ENCODE measurements around the gene VSTM4. TPM values are rescaled to one million over a fixed set of nuclear protein-coding genes. Genes with fewer than 3 reads are reported as not detected.

VSTM4 gene
- total RNA-seq, 1 experiment from 2014 or later, result 0.07 TPM

DNA sequence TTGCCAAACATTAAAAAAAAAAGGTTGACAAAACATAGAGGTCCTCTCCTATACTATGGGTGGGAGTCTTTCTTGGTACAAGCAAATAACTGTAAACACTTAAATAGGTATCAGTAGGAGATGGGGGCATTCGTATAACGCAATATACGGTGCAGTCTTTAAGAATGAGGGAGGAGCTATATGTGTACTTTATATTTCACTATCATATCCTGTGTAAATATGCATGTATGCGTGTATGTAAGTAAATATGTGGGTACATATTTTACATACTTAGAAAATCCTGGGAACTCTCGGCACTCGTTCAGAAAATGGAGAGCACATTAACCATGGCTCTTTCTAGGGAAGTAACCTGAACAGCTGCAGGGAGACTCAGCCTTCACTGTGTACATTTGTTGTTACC lies 93.6 kb downstream of the VSTM4 start:
- no peaks in the 10 kb centered on the region for H3K4me1 ChIP-seq (ENCODE audit: control insufficient read depth in 1 of 2, insufficient read depth in 2 of 2, low read length in 2 of 2)
- CTCF ChIA-PET, result no interaction called here
- no peak overlapping the region for H3K4me3 ChIP-seq (replicated peaks in 1 of 2; ENCODE audit: low read depth in 1 of 2, low read length in 2 of 2)
- peaks cover 57% of the 10 kb centered on the region for H3K27me3 ChIP-seq (ENCODE audit: insufficient read depth, low read length)
- no peaks in the 10 kb centered on the region for H3K36me3 ChIP-seq (ENCODE audit: control insufficient read depth in 1 of 2, insufficient read depth in 2 of 2, low read length in 2 of 2)
- H3K9me3 ChIP-seq (ENCODE audit: control insufficient read depth in 1 of 2, insufficient read depth in 1 of 2, low read depth in 1 of 2, low read length in 2 of 2), result no peaks in the 10 kb centered on the region
- TF ChIP-seq SIN3A (IDR thresholded peaks at IDR 0.05; ENCODE audit: low read depth) (no peak), EGR1 (IDR thresholded peaks at IDR 0.05; ENCODE audit: low read depth) (no peak), CEBPB (IDR thresholded peaks at IDR 0.05; ENCODE audit: low read depth) (no peak), CBX3 (IDR thresholded peaks at IDR 0.05; ENCODE audit: low read depth) (no peak), ZNF274 (IDR thresholded peaks at IDR 0.05; ENCODE audit: low read depth, low read length) (no peak), TCF7L2 (IDR thresholded peaks at IDR 0.05; ENCODE audit: borderline replicate concordance, extremely low read depth, insufficient read depth, insufficient read length) (no peak), SRF (IDR thresholded peaks at IDR 0.05; ENCODE audit: low read depth) (no peak), EZH2phosphoT487 (IDR thresholded peaks at IDR 0.05; ENCODE audit: borderline replicate concordance) (no peak), POLR2A (IDR thresholded peaks at IDR 0.05; ENCODE audit: borderline replicate concordance, extremely low read depth, insufficient read depth, insufficient read length) (no peak), SP1 (IDR thresholded peaks at IDR 0.05; ENCODE audit: low read depth) (no peak), FOSL1 (IDR thresholded peaks at IDR 0.05; ENCODE audit: low read depth) (no peak), JUND (IDR thresholded peaks at IDR 0.05) (no peak), ELF1 (IDR thresholded peaks at IDR 0.05; ENCODE audit: borderline replicate concordance, low read depth) (no peak), EZH2 (IDR thresholded peaks at IDR 0.05) (no peak)
- TF ChIP-seq, protein P1, sequence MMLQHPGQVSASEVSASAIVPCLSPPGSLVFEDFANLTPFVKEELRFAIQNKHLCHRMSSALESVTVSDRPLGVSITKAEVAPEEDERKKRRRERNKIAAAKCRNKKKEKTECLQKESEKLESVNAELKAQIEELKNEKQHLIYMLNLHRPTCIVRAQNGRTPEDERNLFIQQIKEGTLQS (IDR thresholded peaks at IDR 0.05), result no peak
- TF ChIP-seq, protein P2, sequence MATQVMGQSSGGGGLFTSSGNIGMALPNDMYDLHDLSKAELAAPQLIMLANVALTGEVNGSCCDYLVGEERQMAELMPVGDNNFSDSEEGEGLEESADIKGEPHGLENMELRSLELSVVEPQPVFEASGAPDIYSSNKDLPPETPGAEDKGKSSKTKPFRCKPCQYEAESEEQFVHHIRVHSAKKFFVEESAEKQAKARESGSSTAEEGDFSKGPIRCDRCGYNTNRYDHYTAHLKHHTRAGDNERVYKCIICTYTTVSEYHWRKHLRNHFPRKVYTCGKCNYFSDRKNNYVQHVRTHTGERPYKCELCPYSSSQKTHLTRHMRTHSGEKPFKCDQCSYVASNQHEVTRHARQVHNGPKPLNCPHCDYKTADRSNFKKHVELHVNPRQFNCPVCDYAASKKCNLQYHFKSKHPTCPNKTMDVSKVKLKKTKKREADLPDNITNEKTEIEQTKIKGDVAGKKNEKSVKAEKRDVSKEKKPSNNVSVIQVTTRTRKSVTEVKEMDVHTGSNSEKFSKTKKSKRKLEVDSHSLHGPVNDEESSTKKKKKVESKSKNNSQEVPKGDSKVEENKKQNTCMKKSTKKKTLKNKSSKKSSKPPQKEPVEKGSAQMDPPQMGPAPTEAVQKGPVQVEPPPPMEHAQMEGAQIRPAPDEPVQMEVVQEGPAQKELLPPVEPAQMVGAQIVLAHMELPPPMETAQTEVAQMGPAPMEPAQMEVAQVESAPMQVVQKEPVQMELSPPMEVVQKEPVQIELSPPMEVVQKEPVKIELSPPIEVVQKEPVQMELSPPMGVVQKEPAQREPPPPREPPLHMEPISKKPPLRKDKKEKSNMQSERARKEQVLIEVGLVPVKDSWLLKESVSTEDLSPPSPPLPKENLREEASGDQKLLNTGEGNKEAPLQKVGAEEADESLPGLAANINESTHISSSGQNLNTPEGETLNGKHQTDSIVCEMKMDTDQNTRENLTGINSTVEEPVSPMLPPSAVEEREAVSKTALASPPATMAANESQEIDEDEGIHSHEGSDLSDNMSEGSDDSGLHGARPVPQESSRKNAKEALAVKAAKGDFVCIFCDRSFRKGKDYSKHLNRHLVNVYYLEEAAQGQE (IDR thresholded peaks at IDR 0.05; ENCODE audit: low read depth), result no peak
- TF ChIP-seq, protein P3, sequence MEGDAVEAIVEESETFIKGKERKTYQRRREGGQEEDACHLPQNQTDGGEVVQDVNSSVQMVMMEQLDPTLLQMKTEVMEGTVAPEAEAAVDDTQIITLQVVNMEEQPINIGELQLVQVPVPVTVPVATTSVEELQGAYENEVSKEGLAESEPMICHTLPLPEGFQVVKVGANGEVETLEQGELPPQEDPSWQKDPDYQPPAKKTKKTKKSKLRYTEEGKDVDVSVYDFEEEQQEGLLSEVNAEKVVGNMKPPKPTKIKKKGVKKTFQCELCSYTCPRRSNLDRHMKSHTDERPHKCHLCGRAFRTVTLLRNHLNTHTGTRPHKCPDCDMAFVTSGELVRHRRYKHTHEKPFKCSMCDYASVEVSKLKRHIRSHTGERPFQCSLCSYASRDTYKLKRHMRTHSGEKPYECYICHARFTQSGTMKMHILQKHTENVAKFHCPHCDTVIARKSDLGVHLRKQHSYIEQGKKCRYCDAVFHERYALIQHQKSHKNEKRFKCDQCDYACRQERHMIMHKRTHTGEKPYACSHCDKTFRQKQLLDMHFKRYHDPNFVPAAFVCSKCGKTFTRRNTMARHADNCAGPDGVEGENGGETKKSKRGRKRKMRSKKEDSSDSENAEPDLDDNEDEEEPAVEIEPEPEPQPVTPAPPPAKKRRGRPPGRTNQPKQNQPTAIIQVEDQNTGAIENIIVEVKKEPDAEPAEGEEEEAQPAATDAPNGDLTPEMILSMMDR (IDR thresholded peaks at IDR 0.05 in 2 of 3, conservative IDR thresholded peaks at IDR 0.05 in 1 of 3; ENCODE audit: borderline replicate concordance in 1 of 3, insufficient read depth in 1 of 3, low read depth in 2 of 3, low read length in 2 of 3), result no peak
- TF ChIP-seq, protein P4, sequence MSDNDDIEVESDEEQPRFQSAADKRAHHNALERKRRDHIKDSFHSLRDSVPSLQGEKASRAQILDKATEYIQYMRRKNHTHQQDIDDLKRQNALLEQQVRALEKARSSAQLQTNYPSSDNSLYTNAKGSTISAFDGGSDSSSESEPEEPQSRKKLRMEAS (IDR thresholded peaks at IDR 0.05), result no peak
- no peak overlapping the region for H2AFZ ChIP-seq (ENCODE audit: low read depth, low read length, poor library complexity, severe bottlenecking)
- H4K20me1 ChIP-seq (ENCODE audit: insufficient read depth), result no peaks in the 10 kb centered on the region
- no peak overlapping the region for H3K4me2 ChIP-seq (ENCODE audit: low read length)
- no peaks in the 10 kb centered on the region for H3K79me2 ChIP-seq (ENCODE audit: insufficient read depth, low read length)
- no peak overlapping the region for H3K9ac ChIP-seq (ENCODE audit: low read length)
- no peak for DNase-seq (ENCODE audit: low read depth, low spot score)
- BruUV-seq (replicated peaks), result no TSS peak
- ATAC-seq, result no peak
- RAD21 ChIA-PET (ENCODE audit: low non-redundant PET in 1 of 2, low total read pairs in 2 of 2, uncharacterized antibody in 2 of 2, unreplicated experiment in 2 of 2), result no interaction called here
- H3K27ac ChIP-seq (ENCODE audit: low read depth, low read length), result no peak overlapping the region
- POLR2A ChIA-PET, result no interaction called here
- H3K9me2 ChIP-seq (ENCODE audit: insufficient read depth), result no peaks in the 10 kb centered on the region
- intact Hi-C loops (cut with micrococcal nuclease), result no loop called here
